GM12878 (cell line): ENCODE measurements around the gene CCDC24. TPM values are rescaled to one million over a fixed set of nuclear protein-coding genes. Genes with fewer than 3 reads are reported as not detected.

Experiments used
- CEBPB ChIP-seq, 2 experiments: fragments of 150-350 bp in 1 of 2; IDR thresholded peaks; 2 replicates each; pipeline ENCODE4 v1.6.1; 2012 to 2014; ENCODE audit warnings: low read depth in 2 of 2, low read length in 2 of 2, borderline replicate concordance in 1 of 2, inconsistent platforms in 1 of 2
- EP300 ChIP-seq, 2 experiments: fragments of 150-350 bp in 1 of 2; IDR thresholded peaks; 2 replicates each; pipeline ENCODE4 v1.6.1; 2011 to 2012; ENCODE audit warnings: low read depth in 2 of 2, low read length in 2 of 2, borderline replicate concordance in 1 of 2, improper control_type of control experiment in 1 of 2, inconsistent platforms in 1 of 2; ENCODE audit not compliant: control insufficient read depth in 1 of 2
- JUNB ChIP-seq: IDR thresholded peaks from 2 replicates; pipeline ENCODE4 v1.6.1; 2016; ENCODE audit warnings: antibody characterized with exemption, mild to moderate bottlenecking
- PML ChIP-seq: IDR thresholded peaks from 2 replicates; pipeline ENCODE4 v1.6.1; 2012; ENCODE audit warnings: low read length, inconsistent platforms
- POLR2AphosphoS2 ChIP-seq: IDR thresholded peaks from 2 replicates; pipeline ENCODE4 v1.6.1; 2011; ENCODE audit warnings: low read depth, mild to moderate bottlenecking, low read length, improper control_type of control experiment, moderate library complexity
- RB1 ChIP-seq: fragments of 450-650 bp; formaldehyde crosslinking; IDR thresholded peaks from 2 replicates; pipeline ENCODE4 v1.6.1; 2017; ENCODE audit warnings: mild to moderate bottlenecking, borderline replicate concordance
- RELA ChIP-seq: fragments of 450-650 bp; IDR thresholded peaks from 2 replicates; pipeline ENCODE4 v1.8.0; 2014; ENCODE audit warnings: borderline replicate concordance; ENCODE audit not compliant: partially characterized antibody
- STAT3 ChIP-seq: IDR thresholded peaks from 2 replicates; pipeline ENCODE4 v1.6.1; 2011; ENCODE audit warnings: low read depth, low read length, improper control_type of control experiment
- polyA plus RNA-seq, 11 experiments: library from polyadenylated mRNA; depleted of rRNA in 4 of 11; unstranded in 6 of 11; stranded (reverse) in 5 of 11; fragments of >200 nt; fragmentation: Nextera tagmentation in 4 of 11; fragmentation: Illumina TruSeq in 1 of 11; extraction: Ambion mirVana in 4 of 11; extraction: Trizol in 1 of 11; gene quantifications; 1 replicate in 1 of 11; 2 replicates in 10 of 11; pipeline versions ENCODE4 v1.2.1 to v1.2.3, GENCODE V29; 2011 to 2016; ENCODE audit warnings: inconsistent platforms in 2 of 11, missing spikeins in 2 of 11, low read depth in 1 of 11
- total RNA-seq, 4 experiments: library from RNA; depleted of rRNA in 3 of 4; stranded (reverse); fragments of >200 nt in 3 of 4; fragmentation: Illumina TruSeq in 1 of 4; extraction: Trizol in 1 of 4; gene quantifications; 2 replicates each; pipeline versions ENCODE4 v1.2.1 to v1.2.3, GENCODE V29; 2013 to 2021
- TF ChIP-seq, protein P1 (sequence below): fragments of 450-650 bp; IDR thresholded peaks from 2 replicates; pipeline ENCODE4 v1.6.1; 2016; ENCODE audit warnings: mild to moderate bottlenecking, moderate library complexity, borderline replicate concordance

Gene CCDC24
- total and polyA plus RNA-seq, 10 of the 15 experiments (the other 5 are each of a cell fraction or from before 2014, with no cell fraction given), result 0.18 to 3.1 (median 1.6) TPM; not detected in 1

DNA sequence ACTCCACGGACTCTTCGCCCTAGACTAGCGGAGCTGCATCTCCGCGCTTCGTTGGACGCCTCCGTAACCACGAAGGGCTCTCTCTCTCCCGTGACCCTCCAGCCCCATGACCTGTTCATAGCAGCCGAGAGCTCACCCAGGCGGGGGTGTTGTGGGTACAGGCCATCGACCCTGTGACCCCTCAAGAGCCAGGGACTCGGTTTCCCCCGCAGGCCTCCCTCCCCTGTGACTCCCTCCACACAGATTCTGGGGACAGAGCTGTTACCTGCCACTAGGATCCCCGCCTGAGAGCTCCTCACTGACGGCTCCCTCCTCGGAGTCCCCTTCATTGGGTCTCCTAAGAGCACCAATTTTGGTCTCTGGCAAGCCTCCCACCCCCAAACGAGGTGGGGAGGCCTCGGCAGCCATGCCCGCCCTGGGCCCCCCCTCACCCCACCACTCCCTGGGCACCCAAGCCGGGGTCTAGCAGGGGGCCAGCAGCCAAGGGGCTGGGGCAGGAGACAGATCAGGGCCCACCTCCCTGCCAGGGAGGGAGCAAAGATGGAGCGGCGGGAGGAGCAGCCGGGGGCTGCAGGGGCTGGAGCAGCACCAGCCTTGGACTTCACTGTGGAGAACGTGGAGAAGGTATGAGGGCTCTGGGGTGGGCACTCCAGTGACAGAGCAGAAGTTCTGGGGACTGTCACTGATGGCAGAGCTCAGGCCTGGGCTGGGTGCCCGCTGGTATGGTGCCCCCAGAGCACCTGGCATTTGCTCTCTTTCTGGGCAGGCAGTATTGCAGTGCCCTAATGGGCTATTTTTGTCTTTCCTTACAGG, 44.1 kb upstream of the CCDC24 start (continued):
- TF ChIP-seq CEBPB (IDR thresholded peaks at IDR 0.05; ENCODE audit: borderline replicate concordance in 1 of 2, low read depth in 2 of 2, low read length in 2 of 2), result no peak
- TF ChIP-seq RELA, result no peak
- TF ChIP-seq STAT3, result no peak
- no peak; the same call in 1 of the 2 replicates for TF ChIP-seq POLR2AphosphoS2
- no peak for TF ChIP-seq RB1
- TF ChIP-seq JUNB, result no peak
- peak; percentile 0; the same call in 1 of the 2 replicates for TF ChIP-seq PML
- TF ChIP-seq, protein P1, sequence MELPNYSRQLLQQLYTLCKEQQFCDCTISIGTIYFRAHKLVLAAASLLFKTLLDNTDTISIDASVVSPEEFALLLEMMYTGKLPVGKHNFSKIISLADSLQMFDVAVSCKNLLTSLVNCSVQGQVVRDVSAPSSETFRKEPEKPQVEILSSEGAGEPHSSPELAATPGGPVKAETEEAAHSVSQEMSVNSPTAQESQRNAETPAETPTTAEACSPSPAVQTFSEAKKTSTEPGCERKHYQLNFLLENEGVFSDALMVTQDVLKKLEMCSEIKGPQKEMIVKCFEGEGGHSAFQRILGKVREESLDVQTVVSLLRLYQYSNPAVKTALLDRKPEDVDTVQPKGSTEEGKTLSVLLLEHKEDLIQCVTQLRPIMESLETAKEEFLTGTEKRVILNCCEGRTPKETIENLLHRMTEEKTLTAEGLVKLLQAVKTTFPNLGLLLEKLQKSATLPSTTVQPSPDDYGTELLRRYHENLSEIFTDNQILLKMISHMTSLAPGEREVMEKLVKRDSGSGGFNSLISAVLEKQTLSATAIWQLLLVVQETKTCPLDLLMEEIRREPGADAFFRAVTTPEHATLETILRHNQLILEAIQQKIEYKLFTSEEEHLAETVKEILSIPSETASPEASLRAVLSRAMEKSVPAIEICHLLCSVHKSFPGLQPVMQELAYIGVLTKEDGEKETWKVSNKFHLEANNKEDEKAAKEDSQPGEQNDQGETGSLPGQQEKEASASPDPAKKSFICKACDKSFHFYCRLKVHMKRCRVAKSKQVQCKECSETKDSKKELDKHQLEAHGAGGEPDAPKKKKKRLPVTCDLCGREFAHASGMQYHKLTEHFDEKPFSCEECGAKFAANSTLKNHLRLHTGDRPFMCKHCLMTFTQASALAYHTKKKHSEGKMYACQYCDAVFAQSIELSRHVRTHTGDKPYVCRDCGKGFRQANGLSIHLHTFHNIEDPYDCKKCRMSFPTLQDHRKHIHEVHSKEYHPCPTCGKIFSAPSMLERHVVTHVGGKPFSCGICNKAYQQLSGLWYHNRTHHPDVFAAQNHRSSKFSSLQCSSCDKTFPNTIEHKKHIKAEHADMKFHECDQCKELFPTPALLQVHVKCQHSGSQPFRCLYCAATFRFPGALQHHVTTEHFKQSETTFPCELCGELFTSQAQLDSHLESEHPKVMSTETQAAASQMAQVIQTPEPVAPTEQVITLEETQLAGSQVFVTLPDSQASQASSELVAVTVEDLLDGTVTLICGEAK, result no peak
- TF ChIP-seq EP300 (IDR thresholded peaks at IDR 0.05; ENCODE audit: borderline replicate concordance in 1 of 2, control insufficient read depth in 1 of 2, low read depth in 2 of 2, low read length in 2 of 2), result no peak
